ENCODE data around the gene ERICH2.

The ERICH2 gene

DNA sequence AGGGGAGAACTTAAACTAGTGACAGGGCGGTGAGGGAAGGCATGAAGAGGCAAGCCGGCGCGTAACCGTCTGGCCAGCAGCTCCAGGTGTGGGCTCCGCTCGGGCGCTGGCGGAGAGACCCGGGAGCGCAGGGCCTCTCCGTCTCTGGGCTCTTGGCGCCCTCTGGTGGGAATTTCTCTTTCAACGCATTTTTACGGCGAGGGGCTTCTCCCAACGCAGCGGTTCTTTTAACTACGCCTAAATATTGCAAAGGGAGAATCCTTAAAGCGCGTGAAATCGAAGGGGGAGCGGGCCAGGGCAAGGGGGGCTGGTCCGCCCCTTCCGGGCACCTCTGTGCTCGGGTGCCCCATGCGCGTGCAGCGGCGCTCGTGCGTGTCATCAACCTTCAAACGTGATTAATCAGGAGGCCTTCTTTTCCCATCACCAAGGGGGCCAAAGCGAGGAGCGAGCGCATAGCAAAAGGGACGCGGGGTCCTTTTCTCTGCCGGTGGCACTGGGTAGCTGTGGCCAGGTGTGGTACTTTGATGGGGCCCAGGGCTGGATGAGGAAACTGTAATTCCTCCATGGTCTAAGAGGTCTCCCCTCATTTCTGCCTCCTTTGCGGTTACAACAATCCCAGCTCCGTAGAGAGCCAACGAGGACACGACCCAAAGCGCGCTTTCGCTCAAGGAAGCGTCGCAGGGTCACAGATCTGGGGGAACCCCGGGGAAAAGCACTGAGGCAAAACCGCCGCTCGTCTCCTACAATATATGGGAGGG, 45.7 kb downstream of the ERICH2 start (continued):
- TF ChIP-seq, protein P1, sequence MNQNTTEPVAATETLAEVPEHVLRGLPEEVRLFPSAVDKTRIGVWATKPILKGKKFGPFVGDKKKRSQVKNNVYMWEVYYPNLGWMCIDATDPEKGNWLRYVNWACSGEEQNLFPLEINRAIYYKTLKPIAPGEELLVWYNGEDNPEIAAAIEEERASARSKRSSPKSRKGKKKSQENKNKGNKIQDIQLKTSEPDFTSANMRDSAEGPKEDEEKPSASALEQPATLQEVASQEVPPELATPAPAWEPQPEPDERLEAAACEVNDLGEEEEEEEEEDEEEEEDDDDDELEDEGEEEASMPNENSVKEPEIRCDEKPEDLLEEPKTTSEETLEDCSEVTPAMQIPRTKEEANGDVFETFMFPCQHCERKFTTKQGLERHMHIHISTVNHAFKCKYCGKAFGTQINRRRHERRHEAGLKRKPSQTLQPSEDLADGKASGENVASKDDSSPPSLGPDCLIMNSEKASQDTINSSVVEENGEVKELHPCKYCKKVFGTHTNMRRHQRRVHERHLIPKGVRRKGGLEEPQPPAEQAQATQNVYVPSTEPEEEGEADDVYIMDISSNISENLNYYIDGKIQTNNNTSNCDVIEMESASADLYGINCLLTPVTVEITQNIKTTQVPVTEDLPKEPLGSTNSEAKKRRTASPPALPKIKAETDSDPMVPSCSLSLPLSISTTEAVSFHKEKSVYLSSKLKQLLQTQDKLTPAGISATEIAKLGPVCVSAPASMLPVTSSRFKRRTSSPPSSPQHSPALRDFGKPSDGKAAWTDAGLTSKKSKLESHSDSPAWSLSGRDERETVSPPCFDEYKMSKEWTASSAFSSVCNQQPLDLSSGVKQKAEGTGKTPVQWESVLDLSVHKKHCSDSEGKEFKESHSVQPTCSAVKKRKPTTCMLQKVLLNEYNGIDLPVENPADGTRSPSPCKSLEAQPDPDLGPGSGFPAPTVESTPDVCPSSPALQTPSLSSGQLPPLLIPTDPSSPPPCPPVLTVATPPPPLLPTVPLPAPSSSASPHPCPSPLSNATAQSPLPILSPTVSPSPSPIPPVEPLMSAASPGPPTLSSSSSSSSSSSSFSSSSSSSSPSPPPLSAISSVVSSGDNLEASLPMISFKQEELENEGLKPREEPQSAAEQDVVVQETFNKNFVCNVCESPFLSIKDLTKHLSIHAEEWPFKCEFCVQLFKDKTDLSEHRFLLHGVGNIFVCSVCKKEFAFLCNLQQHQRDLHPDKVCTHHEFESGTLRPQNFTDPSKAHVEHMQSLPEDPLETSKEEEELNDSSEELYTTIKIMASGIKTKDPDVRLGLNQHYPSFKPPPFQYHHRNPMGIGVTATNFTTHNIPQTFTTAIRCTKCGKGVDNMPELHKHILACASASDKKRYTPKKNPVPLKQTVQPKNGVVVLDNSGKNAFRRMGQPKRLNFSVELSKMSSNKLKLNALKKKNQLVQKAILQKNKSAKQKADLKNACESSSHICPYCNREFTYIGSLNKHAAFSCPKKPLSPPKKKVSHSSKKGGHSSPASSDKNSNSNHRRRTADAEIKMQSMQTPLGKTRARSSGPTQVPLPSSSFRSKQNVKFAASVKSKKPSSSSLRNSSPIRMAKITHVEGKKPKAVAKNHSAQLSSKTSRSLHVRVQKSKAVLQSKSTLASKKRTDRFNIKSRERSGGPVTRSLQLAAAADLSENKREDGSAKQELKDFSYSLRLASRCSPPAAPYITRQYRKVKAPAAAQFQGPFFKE (tag by site-specific recombination; IDR thresholded peaks at IDR 0.05; ENCODE audit: borderline replicate concordance), result no peak
- TF ChIP-seq ZNF138 (tag by site-specific recombination; IDR thresholded peaks at IDR 0.05; ENCODE audit: borderline replicate concordance) (no peak), ZNF768 (tag by site-specific recombination; IDR thresholded peaks at IDR 0.05) (no peak), ZNF548 (tag by site-specific recombination; IDR thresholded peaks at IDR 0.05) (no peak), ZNF747 (tag by site-specific recombination; IDR thresholded peaks at IDR 0.05) (no peak), ZNF433 (tag by site-specific recombination; IDR thresholded peaks at IDR 0.05; ENCODE audit: low read depth) (no peak), ZSCAN23 (tag by site-specific recombination; IDR thresholded peaks at IDR 0.05) (no peak), ZFP3 (tag by site-specific recombination; IDR thresholded peaks at IDR 0.05; ENCODE audit: low read depth) (no peak), ZNF624 (tag by site-specific recombination; IDR thresholded peaks at IDR 0.05) (no peak), SETDB1 (IDR thresholded peaks at IDR 0.05; ENCODE audit: insufficient read length, low read length) (no peak), ZNF416 (tag by site-specific recombination; IDR thresholded peaks at IDR 0.05) (no peak), MEIS1 (CRISPR knock-in tag; IDR thresholded peaks at IDR 0.05; ENCODE audit: borderline replicate concordance) (no peak), SALL2 (tag by site-specific recombination; IDR thresholded peaks at IDR 0.05; ENCODE audit: borderline replicate concordance) (no peak), ZNF660 (tag by site-specific recombination; IDR thresholded peaks at IDR 0.05) (0 out of 2 replicates have a peak, but pooled peaks have one; percentile 45), ZBTB17 (tag by site-specific recombination; IDR thresholded peaks at IDR 0.05) (peak; percentile 77; the same call in 1 of the 2 replicates), ZFP69B (tag by site-specific recombination; IDR thresholded peaks at IDR 0.05) (no peak), ZNF404 (tag by site-specific recombination; IDR thresholded peaks at IDR 0.05) (no peak), ZBTB1 (tag by site-specific recombination; IDR thresholded peaks at IDR 0.05) (no peak)
- TF ChIP-seq, protein P2, sequence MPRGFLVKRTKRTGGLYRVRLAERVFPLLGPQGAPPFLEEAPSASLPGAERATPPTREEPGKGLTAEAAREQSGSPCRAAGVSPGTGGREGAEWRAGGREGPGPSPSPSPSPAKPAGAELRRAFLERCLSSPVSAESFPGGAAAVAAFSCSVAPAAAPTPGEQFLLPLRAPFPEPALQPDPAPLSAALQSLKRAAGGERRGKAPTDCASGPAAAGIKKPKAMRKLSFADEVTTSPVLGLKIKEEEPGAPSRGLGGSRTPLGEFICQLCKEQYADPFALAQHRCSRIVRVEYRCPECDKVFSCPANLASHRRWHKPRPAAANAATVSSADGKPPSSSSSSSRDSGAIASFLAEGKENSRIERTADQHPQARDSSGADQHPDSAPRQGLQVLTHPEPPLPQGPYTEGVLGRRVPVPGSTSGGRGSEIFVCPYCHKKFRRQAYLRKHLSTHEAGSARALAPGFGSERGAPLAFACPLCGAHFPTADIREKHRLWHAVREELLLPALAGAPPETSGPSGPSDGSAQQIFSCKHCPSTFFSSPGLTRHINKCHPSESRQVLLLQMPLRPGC (tag by site-specific recombination; IDR thresholded peaks at IDR 0.05), result no peak
- TF ChIP-seq, protein P3, sequence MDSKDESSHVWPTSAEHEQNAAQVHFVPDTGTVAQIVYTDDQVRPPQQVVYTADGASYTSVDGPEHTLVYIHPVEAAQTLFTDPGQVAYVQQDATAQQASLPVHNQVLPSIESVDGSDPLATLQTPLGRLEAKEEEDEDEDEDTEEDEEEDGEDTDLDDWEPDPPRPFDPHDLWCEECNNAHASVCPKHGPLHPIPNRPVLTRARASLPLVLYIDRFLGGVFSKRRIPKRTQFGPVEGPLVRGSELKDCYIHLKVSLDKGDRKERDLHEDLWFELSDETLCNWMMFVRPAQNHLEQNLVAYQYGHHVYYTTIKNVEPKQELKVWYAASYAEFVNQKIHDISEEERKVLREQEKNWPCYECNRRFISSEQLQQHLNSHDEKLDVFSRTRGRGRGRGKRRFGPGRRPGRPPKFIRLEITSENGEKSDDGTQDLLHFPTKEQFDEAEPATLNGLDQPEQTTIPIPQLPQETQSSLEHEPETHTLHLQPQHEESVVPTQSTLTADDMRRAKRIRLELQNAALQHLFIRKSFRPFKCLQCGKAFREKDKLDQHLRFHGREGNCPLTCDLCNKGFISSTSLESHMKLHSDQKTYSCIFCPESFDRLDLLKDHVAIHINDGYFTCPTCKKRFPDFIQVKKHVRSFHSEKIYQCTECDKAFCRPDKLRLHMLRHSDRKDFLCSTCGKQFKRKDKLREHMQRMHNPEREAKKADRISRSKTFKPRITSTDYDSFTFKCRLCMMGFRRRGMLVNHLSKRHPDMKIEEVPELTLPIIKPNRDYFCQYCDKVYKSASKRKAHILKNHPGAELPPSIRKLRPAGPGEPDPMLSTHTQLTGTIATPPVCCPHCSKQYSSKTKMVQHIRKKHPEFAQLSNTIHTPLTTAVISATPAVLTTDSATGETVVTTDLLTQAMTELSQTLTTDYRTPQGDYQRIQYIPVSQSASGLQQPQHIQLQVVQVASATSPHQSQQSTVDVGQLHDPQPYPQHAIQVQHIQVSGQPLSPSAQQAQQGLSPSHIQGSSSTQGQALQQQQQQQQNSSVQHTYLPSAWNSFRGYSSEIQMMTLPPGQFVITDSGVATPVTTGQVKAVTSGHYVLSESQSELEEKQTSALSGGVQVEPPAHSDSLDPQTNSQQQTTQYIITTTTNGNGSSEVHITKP (tag by site-specific recombination; IDR thresholded peaks at IDR 0.05), result peak; percentile 76
- TF ChIP-seq, protein P4, sequence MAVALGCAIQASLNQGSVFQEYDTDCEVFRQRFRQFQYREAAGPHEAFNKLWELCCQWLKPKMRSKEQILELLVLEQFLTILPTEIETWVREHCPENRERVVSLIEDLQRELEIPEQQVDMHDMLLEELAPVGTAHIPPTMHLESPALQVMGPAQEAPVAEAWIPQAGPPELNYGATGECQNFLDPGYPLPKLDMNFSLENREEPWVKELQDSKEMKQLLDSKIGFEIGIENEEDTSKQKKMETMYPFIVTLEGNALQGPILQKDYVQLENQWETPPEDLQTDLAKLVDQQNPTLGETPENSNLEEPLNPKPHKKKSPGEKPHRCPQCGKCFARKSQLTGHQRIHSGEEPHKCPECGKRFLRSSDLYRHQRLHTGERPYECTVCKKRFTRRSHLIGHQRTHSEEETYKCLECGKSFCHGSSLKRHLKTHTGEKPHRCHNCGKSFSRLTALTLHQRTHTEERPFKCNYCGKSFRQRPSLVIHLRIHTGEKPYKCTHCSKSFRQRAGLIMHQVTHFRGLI (tag by site-specific recombination; IDR thresholded peaks at IDR 0.05), result peak; percentile 85
- TF ChIP-seq, protein P5, sequence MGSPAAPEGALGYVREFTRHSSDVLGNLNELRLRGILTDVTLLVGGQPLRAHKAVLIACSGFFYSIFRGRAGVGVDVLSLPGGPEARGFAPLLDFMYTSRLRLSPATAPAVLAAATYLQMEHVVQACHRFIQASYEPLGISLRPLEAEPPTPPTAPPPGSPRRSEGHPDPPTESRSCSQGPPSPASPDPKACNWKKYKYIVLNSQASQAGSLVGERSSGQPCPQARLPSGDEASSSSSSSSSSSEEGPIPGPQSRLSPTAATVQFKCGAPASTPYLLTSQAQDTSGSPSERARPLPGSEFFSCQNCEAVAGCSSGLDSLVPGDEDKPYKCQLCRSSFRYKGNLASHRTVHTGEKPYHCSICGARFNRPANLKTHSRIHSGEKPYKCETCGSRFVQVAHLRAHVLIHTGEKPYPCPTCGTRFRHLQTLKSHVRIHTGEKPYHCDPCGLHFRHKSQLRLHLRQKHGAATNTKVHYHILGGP (tag by site-specific recombination; IDR thresholded peaks at IDR 0.05), result no peak
- TF ChIP-seq, protein P6, sequence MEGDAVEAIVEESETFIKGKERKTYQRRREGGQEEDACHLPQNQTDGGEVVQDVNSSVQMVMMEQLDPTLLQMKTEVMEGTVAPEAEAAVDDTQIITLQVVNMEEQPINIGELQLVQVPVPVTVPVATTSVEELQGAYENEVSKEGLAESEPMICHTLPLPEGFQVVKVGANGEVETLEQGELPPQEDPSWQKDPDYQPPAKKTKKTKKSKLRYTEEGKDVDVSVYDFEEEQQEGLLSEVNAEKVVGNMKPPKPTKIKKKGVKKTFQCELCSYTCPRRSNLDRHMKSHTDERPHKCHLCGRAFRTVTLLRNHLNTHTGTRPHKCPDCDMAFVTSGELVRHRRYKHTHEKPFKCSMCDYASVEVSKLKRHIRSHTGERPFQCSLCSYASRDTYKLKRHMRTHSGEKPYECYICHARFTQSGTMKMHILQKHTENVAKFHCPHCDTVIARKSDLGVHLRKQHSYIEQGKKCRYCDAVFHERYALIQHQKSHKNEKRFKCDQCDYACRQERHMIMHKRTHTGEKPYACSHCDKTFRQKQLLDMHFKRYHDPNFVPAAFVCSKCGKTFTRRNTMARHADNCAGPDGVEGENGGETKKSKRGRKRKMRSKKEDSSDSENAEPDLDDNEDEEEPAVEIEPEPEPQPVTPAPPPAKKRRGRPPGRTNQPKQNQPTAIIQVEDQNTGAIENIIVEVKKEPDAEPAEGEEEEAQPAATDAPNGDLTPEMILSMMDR (tag by site-specific recombination; IDR thresholded peaks at IDR 0.05), result peak; percentile 96

All from HEK293 (cell line).